SK-N-SH (cell line): ENCODE results near the gene OPN1MW3.

Experiments used
- CTCF ChIP-seq: fragments of 200-600 bp; sonication (generic); IDR thresholded peaks from 2 replicates; pipeline ENCODE4 v1.6.1; 2017; ENCODE audit warnings: antibody characterized with exemption, mild to moderate bottlenecking, moderate library complexity
- EP300 ChIP-seq, 2 experiments: IDR thresholded peaks; 2 replicates each; pipeline versions ENCODE4 v1.4.0 to v1.6.1; 2012; ENCODE audit warnings: borderline replicate concordance in 1 of 2, low read depth in 1 of 2, low read length in 1 of 2
- FOXM1 ChIP-seq: IDR thresholded peaks from 2 replicates; pipeline ENCODE4 v1.4.0; 2012; ENCODE audit warnings: low read depth, mild to moderate bottlenecking
- GABPA ChIP-seq: IDR thresholded peaks from 2 replicates; pipeline ENCODE4 v1.4.0; 2012; ENCODE audit warnings: low read depth, mild to moderate bottlenecking
- MXI1 ChIP-seq: IDR thresholded peaks from 2 replicates; pipeline ENCODE4 v1.6.1; 2012; ENCODE audit warnings: mild to moderate bottlenecking, low read depth, low read length, improper control_type of control experiment
- PBX3 ChIP-seq: IDR thresholded peaks from 2 replicates; pipeline ENCODE4; 2012
- POLR2AphosphoS5 ChIP-seq: IDR thresholded peaks from 2 replicates; pipeline ENCODE4 v1.6.1; 2012; ENCODE audit warnings: low read depth, low read length
- SIN3A ChIP-seq: IDR thresholded peaks from 2 replicates; pipeline ENCODE4 v1.6.1; 2012; ENCODE audit warnings: low read depth, mild to moderate bottlenecking, low read length, moderate library complexity, borderline replicate concordance
- TEAD4 ChIP-seq: IDR thresholded peaks from 2 replicates; pipeline ENCODE4 v1.4.0; 2012; ENCODE audit warnings: mild to moderate bottlenecking, borderline replicate concordance; ENCODE audit not compliant: insufficient read depth
- YY1 ChIP-seq: IDR thresholded peaks from 2 replicates; pipeline ENCODE4 v1.4.0; 2012; ENCODE audit warnings: low read depth, mild to moderate bottlenecking

- no peak for TF ChIP-seq SIN3A
- TF ChIP-seq CTCF: no peak
- no peak for TF ChIP-seq TEAD4
- no peak for TF ChIP-seq MXI1
- no peak for TF ChIP-seq YY1
- no peak for TF ChIP-seq PBX3
- no peak for TF ChIP-seq FOXM1
- TF ChIP-seq POLR2AphosphoS5: no peak
- TF ChIP-seq EP300 (IDR thresholded peaks at IDR 0.05; ENCODE audit: borderline replicate concordance in 1 of 2, low read depth in 1 of 2, low read length in 1 of 2): no peak
- TF ChIP-seq GABPA: no peak
Measured at GRCh38 chrX:154300816-154301215, 43.4 kb downstream of the OPN1MW3 start.
